Skin epidermis (tissue), 12 donors: ENCODE data around the gene NUB1.

Source experiments
- H3K27ac ChIP-seq, 21 experiments: fragments of 200-600 bp; sonication (generic) in 11 of 21; one replicate each; pipeline ENCODE4 v1.5.0; 2020; ENCODE audit warnings: mild to moderate bottlenecking in 3 of 21, inconsistent platforms in 2 of 21, moderate library complexity in 2 of 21
- H3K4me3 ChIP-seq, 7 experiments: fragments of 200-600 bp; sonication (generic) in 2 of 7; one replicate each; pipeline ENCODE4 v1.5.0; 2020; ENCODE audit warnings: inconsistent platforms in 2 of 7, mild to moderate bottlenecking in 2 of 7, moderate library complexity in 1 of 7

NUB1 gene

GRCh38 chr7:151396328-151396970, 54.8 kb downstream of the NUB1 start:
- no peak overlapping the region for H3K27ac ChIP-seq
- no peak overlapping the region for H3K4me3 ChIP-seq

DNA sequence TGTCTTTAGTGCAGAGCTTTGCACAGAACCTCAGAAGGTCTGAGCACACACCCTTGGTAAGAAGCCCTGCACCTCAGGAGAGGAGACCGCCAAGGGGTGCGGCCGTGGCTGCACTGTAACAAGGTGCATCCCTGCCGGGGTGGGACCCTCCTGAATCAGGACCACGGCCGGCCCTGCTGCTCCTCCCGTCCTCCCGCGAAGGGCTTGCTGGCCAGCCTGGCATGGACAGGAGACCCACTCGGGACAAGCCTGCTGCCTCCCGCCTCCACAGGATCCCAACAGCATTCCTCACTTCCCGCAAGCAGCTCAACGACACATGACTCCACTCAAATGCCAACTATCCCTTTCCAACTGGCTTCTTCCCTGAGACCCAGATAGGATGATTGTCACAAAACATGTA, 55.4 kb downstream of the NUB1 start:
- Histone ChIP-seq H3K27ac (no peak overlapping the region), H3K4me3 (no peak overlapping the region)

- Histone ChIP-seq H3K27ac (no peak overlapping the region), H3K4me3 (no peak overlapping the region)
Observed at GRCh38 chr7:151398446-151399304, 57.1 kb downstream of the NUB1 start.

DNA sequence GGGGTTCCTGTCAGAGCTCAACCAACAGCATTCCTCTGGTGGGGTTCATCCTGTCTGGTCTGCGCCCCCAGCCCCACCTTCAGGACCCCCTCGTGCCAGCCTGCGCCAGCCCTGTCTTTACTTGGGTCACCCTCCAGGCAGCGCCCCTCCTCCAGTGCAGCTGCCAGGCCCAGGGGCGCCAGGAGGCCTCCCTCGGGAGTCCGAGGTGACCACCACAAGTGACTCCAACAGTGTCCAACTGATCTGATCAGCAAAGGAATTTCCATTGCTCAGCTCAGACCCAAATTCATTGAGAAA, 57.6 kb downstream of the NUB1 start:
- H3K4me3 ChIP-seq: no peak overlapping the region
- H3K27ac ChIP-seq: no peak overlapping the region

- H3K4me3 ChIP-seq: no peak overlapping the region
- no peak overlapping the region for H3K27ac ChIP-seq
Observed at GRCh38 chr7:151399906-151400305, 58.3 kb downstream of the NUB1 start.

GRCh38 chr7:151400626-151401315, 59.2 kb downstream of the NUB1 start:
- H3K4me3 ChIP-seq: no peak overlapping the region
- no peak overlapping the region for H3K27ac ChIP-seq

DNA sequence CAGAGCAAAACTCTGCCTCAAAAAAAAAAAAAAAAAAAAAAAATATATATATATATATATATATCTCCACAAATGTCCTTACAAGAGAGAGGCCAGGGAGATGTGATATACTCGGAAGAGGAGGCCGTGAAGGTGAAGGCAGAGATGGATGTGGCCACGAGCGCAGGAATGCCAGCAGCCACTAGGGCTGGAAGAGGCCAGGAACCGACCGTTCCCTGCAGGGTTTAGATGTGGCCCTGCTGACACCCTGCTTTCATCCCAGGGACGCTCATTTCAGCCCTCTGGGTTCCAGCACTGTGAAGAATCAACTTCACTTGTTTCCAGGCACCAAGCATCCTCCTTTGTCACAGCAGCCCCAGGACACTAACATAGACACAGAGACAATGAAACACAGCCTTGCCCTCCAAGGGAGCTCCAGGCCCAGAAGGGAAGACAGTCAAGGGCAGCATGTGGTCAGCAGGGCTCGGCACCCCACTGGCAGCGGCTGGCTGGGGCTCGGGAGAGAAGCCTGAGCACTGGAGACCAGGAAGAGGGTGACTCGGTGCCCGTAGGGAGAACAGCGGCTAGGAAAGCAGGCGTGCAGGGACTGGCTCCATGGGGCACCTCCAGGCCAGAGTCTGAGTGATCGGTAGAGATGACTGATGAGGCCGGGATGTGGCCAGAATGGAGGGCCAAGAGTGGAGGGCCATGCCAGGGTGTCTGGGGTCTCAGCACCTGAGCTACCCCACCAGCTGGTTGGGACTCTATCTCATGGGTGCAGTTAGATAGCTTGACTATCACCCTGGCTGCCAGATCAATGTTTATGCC, 60.6 kb downstream of the NUB1 start:
- no peak overlapping the region for H3K27ac ChIP-seq

DNA sequence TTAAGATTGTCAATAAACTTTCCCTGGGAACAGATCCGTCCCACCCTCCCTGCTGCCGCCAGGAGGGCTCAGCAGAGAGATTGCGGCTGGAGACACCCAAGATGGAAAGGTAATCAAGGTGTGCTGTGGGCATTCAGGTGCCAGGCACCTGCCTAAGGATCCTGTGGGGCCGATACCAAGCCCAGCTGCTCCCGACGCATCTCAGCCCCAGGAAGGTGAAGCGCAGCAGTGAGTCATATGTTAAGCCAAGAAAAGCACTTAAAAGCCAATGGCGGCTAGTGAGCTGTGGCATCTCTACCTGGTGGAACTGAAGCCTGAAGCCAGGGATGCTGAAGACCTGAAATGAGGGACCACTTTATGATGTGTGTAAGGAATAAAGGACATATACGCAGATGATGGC, 62.2 kb downstream of the NUB1 start:
- H3K27ac ChIP-seq: no peak overlapping the region
- no peak overlapping the region for H3K4me3 ChIP-seq

More for the DNA sequence above, 60.6 kb downstream of the NUB1 start:
- no peak overlapping the region for H3K4me3 ChIP-seq

DNA sequence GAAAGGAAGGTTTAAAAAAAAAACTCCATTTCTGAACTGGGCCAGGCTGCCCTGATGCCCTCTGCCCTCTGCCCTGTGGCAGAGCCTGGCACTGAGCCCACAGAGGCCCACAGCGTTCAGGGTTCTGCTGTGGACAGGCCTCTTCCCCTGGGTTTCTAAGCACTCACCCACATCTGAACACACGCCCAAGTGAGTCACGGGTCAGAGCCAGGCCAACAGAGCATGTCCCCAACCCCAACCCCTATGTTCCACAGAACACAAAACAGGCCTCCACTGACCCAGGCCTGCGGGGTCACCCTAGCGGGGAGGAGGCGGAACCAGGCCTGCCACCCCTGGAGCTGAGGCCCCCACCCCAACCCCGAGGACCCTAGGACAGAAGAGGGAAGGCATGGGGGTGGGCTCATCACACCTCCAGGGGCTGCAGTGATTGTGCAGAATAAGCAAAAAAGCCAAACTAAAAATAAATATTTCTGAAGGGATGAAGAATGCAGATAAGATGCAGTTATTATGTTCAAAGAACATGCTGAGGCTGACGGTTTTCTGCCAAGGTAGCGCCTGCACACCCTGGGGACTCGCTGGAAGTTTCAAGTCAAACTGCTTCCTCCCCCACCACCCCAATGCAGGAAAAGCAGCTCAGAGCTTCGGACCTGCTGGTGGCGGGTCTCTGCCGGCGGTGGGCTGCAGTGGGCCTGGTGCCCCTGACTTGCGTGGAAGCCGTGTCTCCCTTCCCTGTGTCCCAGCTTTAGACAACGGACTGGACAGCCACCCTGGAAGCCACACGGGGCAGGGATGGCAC, 62.8 kb downstream of the NUB1 start:
- H3K27ac ChIP-seq: no peak overlapping the region
- H3K4me3 ChIP-seq: no peak overlapping the region

DNA sequence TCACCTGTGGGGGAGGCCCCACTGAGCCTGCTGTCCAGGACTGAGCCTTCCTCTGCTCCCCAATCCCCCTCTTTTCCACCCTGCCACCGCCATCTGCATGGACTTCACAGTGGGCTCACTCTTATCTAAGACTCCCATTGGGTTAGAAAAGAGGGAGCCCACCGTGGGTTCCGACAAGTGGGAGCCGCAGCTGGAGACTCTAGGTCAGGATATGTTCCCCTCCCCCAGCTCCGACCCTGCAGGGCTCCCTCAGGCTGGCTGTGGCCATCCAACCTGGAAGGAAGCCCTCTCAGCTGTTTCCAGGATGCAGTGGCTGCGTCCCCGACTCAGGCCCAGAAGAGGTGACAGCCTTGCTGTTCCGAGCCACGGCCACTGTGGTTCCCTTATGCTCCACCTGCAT, 63.4 kb downstream of the NUB1 start:
- Histone ChIP-seq H3K27ac (no peak overlapping the region), H3K4me3 (no peak overlapping the region)

DNA sequence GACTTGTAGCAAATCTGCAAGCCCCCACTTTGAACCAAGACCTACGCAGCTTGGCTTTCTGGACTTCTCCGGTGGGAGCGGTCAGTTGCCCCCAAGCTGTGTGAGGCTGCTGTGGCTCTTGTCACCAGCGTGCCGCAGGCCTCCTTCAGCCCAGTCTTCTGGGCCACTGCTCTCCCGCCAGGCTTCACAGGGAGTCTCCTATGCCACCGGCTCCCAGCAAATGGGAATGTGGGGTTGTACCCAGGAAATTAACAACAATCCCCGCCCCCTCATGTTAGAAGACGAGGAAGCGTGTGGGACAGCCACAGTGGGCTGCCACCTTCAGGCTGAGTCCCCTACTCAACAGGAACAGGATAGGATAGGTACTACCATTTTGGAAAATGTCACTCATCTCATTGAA, 64.0 kb downstream of the NUB1 start:
- Histone ChIP-seq H3K4me3 (no peak overlapping the region), H3K27ac (no peak overlapping the region)

DNA sequence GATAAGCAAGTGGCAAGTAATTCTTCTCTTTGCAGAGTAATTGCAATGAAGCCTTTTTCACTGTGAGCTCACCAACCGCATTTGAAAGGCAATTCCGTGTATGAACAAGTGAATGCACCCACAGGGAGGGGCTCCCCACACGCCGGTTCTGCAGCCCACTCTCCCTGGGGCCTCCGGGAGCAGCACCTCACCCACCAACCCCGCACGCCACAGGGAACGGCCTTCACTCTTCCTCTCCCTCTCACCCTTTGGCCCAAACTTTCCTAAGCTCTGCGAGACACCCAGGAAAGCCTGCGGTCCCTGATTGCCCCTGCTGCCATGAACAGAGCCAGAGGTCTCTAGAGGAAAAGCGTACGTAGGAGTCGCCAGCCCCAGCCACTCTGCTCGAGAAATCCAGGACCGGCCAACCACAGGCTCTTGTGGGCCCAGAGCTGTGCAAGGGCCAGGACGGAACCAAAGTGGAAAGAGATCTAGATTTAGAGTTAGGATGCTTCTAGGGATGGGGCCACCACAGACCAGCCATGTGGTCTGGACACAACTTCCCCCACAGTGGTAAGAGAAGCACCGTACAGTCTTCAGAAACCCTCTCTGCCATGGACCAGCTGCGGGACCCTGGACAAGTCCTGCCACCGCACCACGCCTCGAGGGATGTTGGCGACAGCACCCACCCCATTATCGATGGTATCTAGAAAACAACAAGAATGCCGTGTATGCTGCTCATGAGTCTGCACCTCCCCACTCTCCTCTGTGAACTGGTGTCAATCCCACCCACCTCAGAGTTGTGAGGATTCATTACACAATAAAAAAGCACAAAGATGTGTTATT, 64.7 kb downstream of the NUB1 start:
- H3K27ac ChIP-seq: no peak overlapping the region
- no peak overlapping the region for H3K4me3 ChIP-seq

- H3K4me3 ChIP-seq: no peak overlapping the region
- no peak overlapping the region for H3K27ac ChIP-seq
Observed at GRCh38 chr7:151406886-151407583, 65.4 kb downstream of the NUB1 start.

DNA sequence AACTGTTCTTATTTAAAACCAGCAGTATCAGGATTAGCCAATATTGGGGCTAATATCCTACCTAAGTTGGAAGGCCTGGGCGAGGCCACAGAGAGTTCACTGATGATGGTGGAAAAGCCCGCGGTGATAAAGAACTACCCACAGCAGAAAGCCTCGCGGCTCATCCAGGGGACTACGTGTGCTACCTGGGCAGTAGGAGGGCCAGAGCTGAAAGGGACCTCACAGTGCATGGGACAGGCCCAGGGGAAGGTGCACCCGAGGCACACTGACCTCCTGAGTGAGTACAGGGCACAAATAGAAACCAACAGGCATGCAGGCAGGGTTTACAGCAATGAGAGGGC, 66.9 kb downstream of the NUB1 start:
- no peak overlapping the region for H3K4me3 ChIP-seq
- H3K27ac ChIP-seq: peak overlapping the region in 3 of 21 experiments; percentile 29 to 83 (median 72)

DNA sequence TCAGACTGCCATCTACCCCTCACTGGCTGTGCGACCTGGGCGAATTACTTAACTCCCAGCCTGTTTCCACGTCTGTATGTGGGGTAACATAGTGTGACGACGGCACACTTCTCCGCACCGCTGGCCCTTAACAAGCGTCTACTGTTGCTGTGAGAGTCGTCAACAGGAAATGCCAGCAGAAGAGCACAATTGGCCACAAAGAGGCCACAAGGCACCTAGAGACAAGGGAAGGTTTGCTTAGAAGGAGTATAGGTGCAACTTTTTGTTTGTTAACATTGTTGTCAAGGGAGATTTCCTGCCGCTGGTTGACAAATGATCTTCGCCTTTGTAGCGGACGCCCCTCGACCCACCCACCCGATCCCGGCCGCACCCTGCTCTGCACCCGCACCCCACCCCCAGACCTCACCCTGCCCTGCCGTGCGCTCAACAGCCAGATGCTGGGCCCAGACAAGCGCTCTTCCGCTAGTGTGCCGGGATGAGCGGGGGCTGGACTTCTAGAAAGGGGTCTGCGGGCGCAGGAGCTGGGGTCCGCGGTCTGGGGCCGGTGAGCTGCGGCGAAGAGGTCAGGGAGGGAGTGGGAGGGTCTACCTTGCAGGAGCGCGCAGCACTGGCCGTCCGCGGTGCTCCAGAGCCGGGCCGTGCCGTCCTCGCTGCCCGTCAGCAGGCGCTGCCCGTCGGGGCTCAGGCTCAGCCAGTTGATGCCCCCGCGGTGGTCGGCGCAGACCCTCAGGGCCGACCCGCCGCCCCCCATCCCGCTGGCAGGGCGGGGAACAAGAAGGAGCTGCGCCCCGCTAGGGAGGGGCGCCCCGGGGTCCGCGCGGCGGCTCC, 67.4 kb downstream of the NUB1 start:
- peak overlapping the region in 15 of 21 experiments; percentile 5 to 83 (median 54) for H3K27ac ChIP-seq

DNA sequence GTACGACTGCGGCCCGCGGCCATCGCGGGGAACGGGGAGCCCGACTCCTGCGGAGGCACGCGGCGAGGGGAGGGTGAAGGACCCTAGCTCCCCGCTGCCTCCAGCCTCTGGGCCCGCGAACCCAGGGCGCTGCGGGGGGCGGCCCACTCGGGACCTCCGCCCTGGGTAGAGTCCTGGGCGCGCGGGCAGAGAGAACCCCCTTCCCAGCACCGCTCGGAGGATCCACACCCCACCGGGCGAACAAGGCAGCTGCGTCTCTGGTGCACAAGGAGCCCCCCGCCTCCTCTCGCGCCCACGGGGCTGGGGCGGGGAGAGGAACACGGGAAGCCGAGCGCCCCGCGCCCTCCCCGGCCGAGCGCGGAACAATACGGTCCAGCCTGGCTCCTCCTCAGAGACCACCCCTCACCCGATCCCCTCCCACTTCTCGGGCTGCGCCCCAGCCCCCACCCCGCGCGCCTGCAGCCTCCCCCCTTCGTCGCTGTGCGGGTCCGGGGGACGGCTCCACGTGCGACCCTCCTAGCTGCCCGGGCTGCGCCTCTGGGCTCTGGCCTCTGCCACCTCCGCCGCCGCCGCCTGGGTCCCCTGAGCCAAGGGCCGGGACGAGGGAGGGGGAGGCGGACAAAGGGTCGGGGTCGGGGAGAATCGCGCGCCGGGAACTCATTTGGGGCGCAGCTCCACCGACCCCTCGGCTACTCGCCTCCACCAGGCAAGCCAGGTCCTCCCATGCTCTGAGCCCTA, 68.2 kb downstream of the NUB1 start, which contains the start of gene WDR86:
Gene WDR86, minus strand, starts transcription at position 372 of the 738 bp plus-strand sequence. CDS start 449 bp downstream, outside the sequence.
- Histone ChIP-seq H3K4me3 (peak within 1 kb of the TSS; percentile 6 to 39 (median 24)), H3K27ac (peak within 1 kb of the TSS in 15 of 21 experiments; percentile 5 to 83 (median 54))

More for the DNA sequence above, 67.4 kb downstream of the NUB1 start:
- H3K4me3 ChIP-seq: peak overlapping the region; percentile 0 to 39 (median 22)
